Measurements from ENCODE around the gene PHYHIPL.

PHYHIPL gene

DNA sequence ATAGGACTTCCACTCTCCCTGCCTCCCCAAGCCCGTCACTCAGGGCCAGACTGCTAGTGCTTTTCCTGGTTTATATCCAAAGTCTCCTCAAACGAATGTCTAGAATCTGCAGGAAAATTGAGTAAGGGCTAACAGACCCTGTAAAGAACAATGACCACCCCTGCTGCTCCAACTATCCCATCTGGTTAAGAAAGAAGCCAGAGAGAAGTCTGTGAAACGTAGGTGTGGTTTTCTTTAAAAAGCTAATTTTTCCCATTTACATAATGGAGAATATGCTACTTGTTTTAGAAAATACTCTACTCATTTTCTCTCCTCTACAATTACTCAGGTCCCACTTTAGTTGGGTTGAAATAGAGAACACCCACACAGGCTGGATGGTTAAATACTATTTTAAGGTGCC lies 113.4 kb downstream of the PHYHIPL start:
- DNase-seq (ENCODE audit: low read depth in 2 of 3, low spot score in 1 of 3): no peak

DNA sequence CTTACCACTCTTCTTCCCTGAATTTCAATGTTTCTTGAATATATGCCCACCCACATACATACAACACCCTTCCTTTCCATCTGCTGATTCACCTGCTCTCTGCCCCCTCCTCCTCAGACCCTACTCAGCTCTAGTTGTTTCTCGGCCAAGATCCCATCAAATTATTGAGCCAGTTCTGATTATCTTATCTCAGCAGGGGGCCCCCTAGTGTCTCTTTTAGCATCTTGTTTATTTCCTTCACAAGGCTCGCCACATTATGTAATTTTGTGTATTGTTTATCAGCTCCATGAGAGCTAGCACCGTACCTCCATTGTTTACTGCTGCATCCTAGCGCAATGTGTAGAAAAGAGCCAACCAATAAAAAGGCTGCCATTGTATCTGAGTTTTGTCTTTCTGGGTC lies 114.0 kb downstream of the PHYHIPL start:
- DNase-seq (ENCODE audit: low read depth in 2 of 3, low spot score in 1 of 3): no peak
